OCI-LY1 (cell line): ENCODE measurements around the gene JUN.

Experiments
- CTCF ChIP-seq: fragments of 200-600 bp; sonication (generic), shearing (Covaris generic); IDR thresholded peaks from 2 replicates; pipeline ENCODE4 v1.5.1; 2017; ENCODE audit warnings: mild to moderate bottlenecking, antibody characterized with exemption, low read length, moderate library complexity, mixed read lengths
- EZH2 ChIP-seq: fragments of 200-600 bp; sonication (generic), shearing (Covaris generic); IDR thresholded peaks from 2 replicates; pipeline ENCODE4 v1.8.0; 2017; ENCODE audit warnings: borderline replicate concordance, mixed run types, mild to moderate bottlenecking, antibody characterized with exemption, low read length, moderate library complexity, mixed read lengths

- no peak for TF ChIP-seq CTCF
- no peak for TF ChIP-seq EZH2
Measured at GRCh38 chr1:58788259-58788658, 4.4 kb upstream of the JUN start.
